ENCODE measurements around the gene POLD1.
A peak's percentile ranks its signal among the peaks of the same experiment; 100 is the strongest.

The POLD1 gene

GRCh38 chr19:50376166-50377050 lies 7.7 kb upstream of the POLD1 start, which contains the start of gene NR1H2:
NR1H2 (plus strand) TSS chr19:50376457; CDS start chr19:50377606, 1,149 bp downstream.
- peak within 1 kb of the TSS; percentile 96 for H3K27ac ChIP-seq
- no peak for TF ChIP-seq CTCF (IDR thresholded peaks at IDR 0.05)
- TF ChIP-seq ZFX (IDR thresholded peaks at IDR 0.05; ENCODE audit: borderline replicate concordance) = no peak

- TF ChIP-seq CTCF (IDR thresholded peaks at IDR 0.05) (no peak), ZFX (IDR thresholded peaks at IDR 0.05; ENCODE audit: borderline replicate concordance) (no peak)
- H3K27ac ChIP-seq = peak overlapping the region; percentile 96
Measured at GRCh38 chr19:50377051-50377461, 7.1 kb upstream of the POLD1 start.

- H3K27ac ChIP-seq = peak overlapping the region; percentile 96
- no peak for TF ChIP-seq CTCF (IDR thresholded peaks at IDR 0.05)
- TF ChIP-seq ZFX (IDR thresholded peaks at IDR 0.05; ENCODE audit: borderline replicate concordance) = no peak
Measured at GRCh38 chr19:50377517-50377916, 6.6 kb upstream of the POLD1 start.

- H3K27ac ChIP-seq = no peak overlapping the region
- TF ChIP-seq ZFX (IDR thresholded peaks at IDR 0.05; ENCODE audit: borderline replicate concordance) = no peak
- TF ChIP-seq CTCF (IDR thresholded peaks at IDR 0.05) = no peak
Measured at GRCh38 chr19:50378169-50378862, 5.8 kb upstream of the POLD1 start.

GRCh38 chr19:50378863-50379236 lies 5.3 kb upstream of the POLD1 start:
- no peak for TF ChIP-seq ZFX (IDR thresholded peaks at IDR 0.05; ENCODE audit: borderline replicate concordance)
- TF ChIP-seq CTCF (IDR thresholded peaks at IDR 0.05) = no peak
- H3K27ac ChIP-seq = no peak overlapping the region

- no peak overlapping the region for H3K27ac ChIP-seq
- TF ChIP-seq CTCF (IDR thresholded peaks at IDR 0.05) = no peak
- TF ChIP-seq ZFX (IDR thresholded peaks at IDR 0.05; ENCODE audit: borderline replicate concordance) = no peak
Measured at GRCh38 chr19:50379602-50380001, 4.5 kb upstream of the POLD1 start.

GRCh38 chr19:50380137-50380536 lies 4.0 kb upstream of the POLD1 start:
- H3K27ac ChIP-seq = no peak overlapping the region
- TF ChIP-seq ZFX (IDR thresholded peaks at IDR 0.05; ENCODE audit: borderline replicate concordance) (no peak), CTCF (IDR thresholded peaks at IDR 0.05) (no peak)
